GM12892 (cell line): ENCODE results near the gene OSBP2.

Experiments used
- POLR2A ChIP-seq: IDR thresholded peaks from 2 replicates; pipeline ENCODE4 v1.6.1; 2011; ENCODE audit warnings: low read depth, low read length, control low read depth
- POLR2AphosphoS5 ChIP-seq: IDR thresholded peaks from 2 replicates; pipeline ENCODE4 v1.6.1; 2011; ENCODE audit warnings: low read depth, low read length, control low read depth
- TAF1 ChIP-seq: IDR thresholded peaks from 2 replicates; pipeline ENCODE4 v1.6.1; 2011; ENCODE audit warnings: low read depth, mild to moderate bottlenecking, control low read depth, low read length, borderline replicate concordance

- TF ChIP-seq TAF1 = no peak
- no peak for TF ChIP-seq POLR2A
- TF ChIP-seq POLR2AphosphoS5 = no peak
These were observed 165.0 kb downstream of the OSBP2 start for GRCh38 chr22:30859714-30860095.
